GM06990 (cell line): ENCODE measurements around the gene ENOX2.

Experiments used
- DNase-seq: peaks from one replicate; pipeline ENCODE4 v3.0.0-alpha.2; 2011; ENCODE audit not compliant: insufficient read length; ENCODE audit errors: extremely low read depth
- H3K27me3 ChIP-seq: replicated peaks from 2 replicates; pipeline ENCODE4 v1.6.0; 2011; ENCODE audit warnings: low read length; ENCODE audit not compliant: control insufficient read depth, insufficient read depth
- H3K36me3 ChIP-seq: 2 replicates; pipeline ENCODE4 v1.5.1; 2011; ENCODE audit warnings: low read length; ENCODE audit not compliant: control insufficient read depth, insufficient read depth
- H3K4me3 ChIP-seq: replicated peaks from 2 replicates; pipeline ENCODE4 v1.5.1; 2011; ENCODE audit warnings: low read depth, mild to moderate bottlenecking, control low read depth, low read length
- TF ChIP-seq, protein P1 (sequence below): IDR thresholded peaks from 2 replicates; pipeline ENCODE4 v1.5.1; 2011; ENCODE audit warnings: low read length, control low read depth, mild to moderate bottlenecking, inconsistent platforms; ENCODE audit not compliant: insufficient read depth, poor library complexity, severe bottlenecking

Gene ENOX2

DNA sequence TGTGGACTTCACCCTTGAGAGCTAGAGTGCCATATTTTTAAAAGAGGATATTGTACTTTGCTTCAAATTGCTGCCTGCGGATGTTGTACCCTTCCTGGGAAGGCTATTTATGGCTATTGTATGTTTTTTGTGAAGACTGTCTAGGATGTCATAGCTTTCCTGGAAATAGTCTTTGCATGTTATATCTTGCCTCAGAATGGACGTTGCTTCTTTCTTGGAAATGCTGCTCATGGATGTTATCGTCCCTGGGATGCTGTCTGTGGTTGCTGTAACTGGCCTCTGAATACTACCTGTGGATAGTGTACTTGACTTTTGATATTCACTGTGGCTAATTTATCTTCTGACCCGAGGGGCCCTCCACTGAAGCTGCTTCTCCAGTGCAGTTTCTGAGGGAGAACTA lies 146.8 kb downstream of the ENOX2 start:
- no peak for DNase-seq
- H3K36me3 ChIP-seq, result no peaks in the 10 kb centered on the region
- H3K4me3 ChIP-seq, result no peak overlapping the region
- TF ChIP-seq, protein P1, sequence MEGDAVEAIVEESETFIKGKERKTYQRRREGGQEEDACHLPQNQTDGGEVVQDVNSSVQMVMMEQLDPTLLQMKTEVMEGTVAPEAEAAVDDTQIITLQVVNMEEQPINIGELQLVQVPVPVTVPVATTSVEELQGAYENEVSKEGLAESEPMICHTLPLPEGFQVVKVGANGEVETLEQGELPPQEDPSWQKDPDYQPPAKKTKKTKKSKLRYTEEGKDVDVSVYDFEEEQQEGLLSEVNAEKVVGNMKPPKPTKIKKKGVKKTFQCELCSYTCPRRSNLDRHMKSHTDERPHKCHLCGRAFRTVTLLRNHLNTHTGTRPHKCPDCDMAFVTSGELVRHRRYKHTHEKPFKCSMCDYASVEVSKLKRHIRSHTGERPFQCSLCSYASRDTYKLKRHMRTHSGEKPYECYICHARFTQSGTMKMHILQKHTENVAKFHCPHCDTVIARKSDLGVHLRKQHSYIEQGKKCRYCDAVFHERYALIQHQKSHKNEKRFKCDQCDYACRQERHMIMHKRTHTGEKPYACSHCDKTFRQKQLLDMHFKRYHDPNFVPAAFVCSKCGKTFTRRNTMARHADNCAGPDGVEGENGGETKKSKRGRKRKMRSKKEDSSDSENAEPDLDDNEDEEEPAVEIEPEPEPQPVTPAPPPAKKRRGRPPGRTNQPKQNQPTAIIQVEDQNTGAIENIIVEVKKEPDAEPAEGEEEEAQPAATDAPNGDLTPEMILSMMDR, result no peak
- H3K27me3 ChIP-seq, result no peaks in the 10 kb centered on the region

- no peak for DNase-seq
- H3K36me3 ChIP-seq, result no peaks in the 10 kb centered on the region
- H3K4me3 ChIP-seq, result no peak overlapping the region
- no peaks in the 10 kb centered on the region for H3K27me3 ChIP-seq
- TF ChIP-seq, protein P1, result no peak
Observed at GRCh38 chrX:130754353-130754752, 148.7 kb downstream of the ENOX2 start.

GRCh38 chrX:130746709-130747342 lies 156.2 kb downstream of the ENOX2 start:
- H3K36me3 ChIP-seq, result no peaks in the 10 kb centered on the region
- no peak for DNase-seq
- TF ChIP-seq, protein P1, result no peak
- no peak overlapping the region for H3K4me3 ChIP-seq
- no peaks in the 10 kb centered on the region for H3K27me3 ChIP-seq

- H3K27me3 ChIP-seq, result no peaks in the 10 kb centered on the region
- H3K36me3 ChIP-seq, result no peaks in the 10 kb centered on the region
- TF ChIP-seq, protein P1, result no peak
- no peak for DNase-seq
- H3K4me3 ChIP-seq, result no peak overlapping the region
Observed at GRCh38 chrX:130746077-130746476, 156.9 kb downstream of the ENOX2 start.

GRCh38 chrX:130741584-130741983 lies 161.4 kb downstream of the ENOX2 start:
- Histone ChIP-seq H3K4me3 (no peak overlapping the region), H3K27me3 (no peaks in the 10 kb centered on the region), H3K36me3 (no peaks in the 10 kb centered on the region)
- DNase-seq, result no peak
- TF ChIP-seq, protein P1, result no peak

GRCh38 chrX:130741151-130741550 lies 161.9 kb downstream of the ENOX2 start:
- H3K36me3 ChIP-seq, result no peaks in the 10 kb centered on the region
- TF ChIP-seq, protein P1, result no peak
- no peak for DNase-seq
- H3K4me3 ChIP-seq, result no peak overlapping the region
- no peaks in the 10 kb centered on the region for H3K27me3 ChIP-seq
